NCI-H2171 (cell line): ENCODE results near the gene CYTH1.
A peak's percentile ranks its signal among the peaks of the same experiment; 100 is the strongest.

Experiments used
- DNase-seq: peaks from one replicate; lab custom pipeline; 2025; lab: John Stamatoyannopoulos, UW

CYTH1 gene

GRCh38 chr17:78715000-78715771 is 66.9 kb downstream of the CYTH1 start:
- no peak for DNase-seq

DNA sequence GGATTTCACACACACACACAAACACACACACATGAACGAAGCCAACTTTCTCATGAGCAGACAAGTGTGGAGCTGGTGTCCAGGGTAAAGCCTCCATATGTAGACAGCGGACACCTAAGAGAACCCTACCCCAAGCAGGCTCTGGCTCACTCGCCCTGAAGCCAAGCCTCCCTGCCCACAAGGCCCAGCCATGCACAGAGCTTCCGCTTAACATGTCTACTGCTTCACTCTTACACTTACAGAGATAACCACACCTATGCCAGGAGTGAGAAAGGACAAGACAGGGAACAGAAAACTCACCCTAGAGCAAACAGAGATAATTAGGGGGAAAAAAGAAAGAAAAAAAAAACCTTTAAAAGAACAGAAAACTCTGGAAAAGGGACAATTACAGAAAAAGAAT is 67.5 kb downstream of the CYTH1 start:
- DNase-seq: no peak

DNA sequence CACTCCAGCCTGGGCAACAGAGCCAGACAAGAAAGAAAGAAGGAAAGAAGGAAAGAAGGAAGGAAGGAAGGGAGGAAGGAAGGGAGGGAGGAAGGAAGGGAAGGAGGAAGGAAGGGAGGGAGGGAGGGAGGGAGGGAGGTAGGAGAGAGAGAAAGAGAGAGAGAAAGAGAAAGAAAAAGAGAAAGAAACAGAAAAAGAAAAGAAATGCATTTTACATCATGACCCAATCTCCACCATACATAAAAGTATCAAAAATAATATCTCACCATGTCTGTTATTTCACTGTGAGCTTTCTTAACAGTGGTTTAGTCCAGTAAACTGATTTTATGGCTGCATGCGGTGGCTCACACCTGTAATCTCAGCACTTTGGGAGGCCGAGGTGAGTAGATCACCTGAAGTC is 70.0 kb downstream of the CYTH1 start:
- no peak for DNase-seq

DNA sequence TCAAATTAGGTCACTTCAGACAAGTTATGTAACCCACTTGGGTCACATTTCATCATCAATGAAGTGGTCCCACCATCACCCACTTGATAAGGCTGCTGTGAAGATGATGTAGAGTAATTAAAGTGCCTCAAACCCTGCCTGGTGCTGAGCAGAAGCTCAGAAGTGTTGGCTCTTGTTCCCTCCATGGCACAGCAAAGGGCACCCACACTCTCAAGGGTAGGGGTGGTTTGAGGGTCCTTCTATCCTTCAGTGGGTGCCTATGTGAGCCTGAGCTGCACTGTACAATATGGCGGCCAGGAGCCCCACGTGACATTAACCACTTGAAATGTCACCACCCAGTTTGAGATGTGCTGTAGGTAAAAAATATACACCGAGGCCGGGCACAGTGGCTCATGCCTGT is 71.5 kb downstream of the CYTH1 start:
- no peak for DNase-seq

GRCh38 chr17:78709751-78710181 is 72.3 kb downstream of the CYTH1 start:
- DNase-seq: no peak

DNA sequence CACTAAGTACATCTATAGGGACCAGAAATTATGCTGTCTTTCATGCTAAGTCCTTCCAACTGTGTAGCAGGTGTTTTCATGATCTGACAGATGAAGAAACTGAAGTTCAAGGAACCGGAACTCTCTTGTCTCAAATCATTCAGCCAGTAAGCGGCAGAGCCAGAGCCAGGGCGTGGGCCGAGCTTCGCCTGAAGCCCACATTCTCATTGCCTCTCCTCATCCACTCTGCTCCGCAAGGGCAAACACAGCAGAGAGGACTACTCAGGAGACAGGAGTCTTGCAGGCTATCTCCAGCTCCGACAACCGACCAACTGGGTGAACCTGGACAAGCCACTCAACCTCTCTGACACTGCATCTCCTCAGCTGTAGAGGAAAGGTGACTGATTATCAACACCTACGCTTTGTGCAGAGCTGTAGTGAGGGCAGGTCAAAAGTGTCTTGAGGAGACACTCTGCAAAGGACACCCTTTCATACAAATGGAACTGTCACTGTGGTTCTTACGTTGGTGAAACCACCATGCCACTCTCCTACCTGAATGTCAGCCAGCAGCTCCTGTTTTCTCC is 72.9 kb downstream of the CYTH1 start:
- no peak for DNase-seq

DNA sequence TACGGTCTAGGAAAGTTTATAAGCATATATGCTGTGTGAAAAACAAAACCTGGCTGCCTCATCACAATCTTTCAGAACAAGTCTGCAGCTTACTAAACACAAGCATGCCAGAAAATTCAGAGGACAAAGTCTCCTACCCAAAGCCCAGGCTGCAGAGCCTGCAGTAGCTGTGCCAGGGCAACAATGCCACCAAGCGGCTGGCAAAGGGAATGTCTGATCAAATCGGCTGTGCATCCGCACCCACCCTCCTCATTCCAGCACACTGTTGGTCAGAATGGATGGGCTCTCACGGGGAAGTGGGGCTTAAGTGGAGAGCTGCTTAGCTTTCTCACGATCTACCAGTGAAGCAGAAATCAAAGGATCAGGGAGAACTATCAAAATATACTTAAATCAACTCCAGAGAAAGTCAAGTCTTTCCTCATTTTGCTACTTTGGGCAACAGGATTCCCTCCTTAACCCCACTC is 73.5 kb downstream of the CYTH1 start:
- DNase-seq: peak; percentile 53

- DNase-seq: no peak
These were observed 74.2 kb downstream of the CYTH1 start for GRCh38 chr17:78707923-78708322.

DNA sequence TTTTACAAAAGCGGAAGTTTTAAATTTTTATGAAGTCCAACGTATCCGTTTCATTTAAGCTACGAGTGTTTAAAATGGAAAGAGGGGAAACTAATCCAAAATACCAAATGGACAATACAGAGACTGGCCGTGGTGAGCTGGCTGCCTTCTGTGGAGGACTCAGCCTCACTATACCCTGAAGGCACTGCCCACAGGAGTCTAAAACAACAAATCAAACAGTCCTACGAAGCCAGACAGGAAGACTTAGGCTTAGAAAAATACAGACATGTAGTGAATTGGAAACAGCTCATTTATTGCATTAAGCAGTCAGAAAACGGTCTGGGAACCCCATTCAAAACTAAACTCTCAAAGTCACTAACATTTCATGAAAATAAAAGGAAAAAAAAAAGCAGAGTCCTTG is 75.1 kb downstream of the CYTH1 start:
- DNase-seq: no peak

DNA sequence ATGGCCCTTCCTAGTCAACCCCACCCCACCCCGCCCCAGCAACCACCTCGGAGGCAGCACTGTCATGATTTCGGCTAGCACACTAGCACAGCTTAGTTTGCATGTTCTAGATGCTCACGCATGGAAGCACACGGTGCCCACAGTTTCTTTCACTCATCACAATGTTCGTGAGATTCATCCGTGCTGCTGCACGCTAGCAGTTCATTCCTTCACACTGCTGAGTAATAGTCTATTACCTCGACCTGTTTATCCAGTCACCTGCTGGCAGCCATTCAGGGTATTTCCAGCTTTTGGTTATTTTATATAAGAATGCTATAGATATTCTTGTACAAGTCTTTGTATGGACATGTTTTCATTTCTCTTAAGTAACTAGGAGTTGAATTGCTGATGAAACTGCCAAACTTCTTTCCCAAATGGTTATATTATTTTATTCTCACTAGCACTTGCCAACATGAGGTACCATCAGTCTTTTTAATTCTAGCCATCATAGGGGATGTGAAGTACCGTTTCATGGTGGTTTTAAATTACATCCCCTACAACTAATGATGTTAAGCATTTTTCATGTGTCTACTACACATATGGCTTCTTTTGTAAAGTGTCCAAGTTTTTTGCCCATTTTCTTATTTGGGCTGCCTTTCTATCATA is 75.7 kb downstream of the CYTH1 start:
- DNase-seq: no peak

GRCh38 chr17:78705071-78705470 is 77.0 kb downstream of the CYTH1 start:
- DNase-seq: no peak

DNA sequence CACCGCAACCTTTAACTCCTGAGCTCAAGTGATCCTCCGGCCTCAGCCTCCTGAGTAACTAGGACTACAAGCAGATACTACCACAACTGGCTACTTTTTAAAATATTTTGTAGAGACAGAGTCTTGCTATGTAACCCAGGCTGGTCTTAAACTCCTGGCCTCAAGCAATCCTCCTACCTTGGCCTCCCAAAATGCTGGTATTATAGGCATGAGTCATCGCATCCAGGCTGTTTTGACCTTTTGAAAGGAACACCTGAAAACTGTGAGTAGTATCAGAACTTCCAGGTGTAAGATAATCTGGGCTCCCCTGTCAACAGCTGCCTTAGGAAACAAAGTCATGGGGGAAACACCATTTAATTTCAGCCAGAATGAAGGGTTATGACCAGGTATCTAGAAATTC is 77.5 kb downstream of the CYTH1 start:
- DNase-seq: no peak

- no peak for DNase-seq
These were observed 84.3 kb downstream of the CYTH1 start for GRCh38 chr17:78697554-78698343.

GRCh38 chr17:78697122-78697521 is 85.0 kb downstream of the CYTH1 start:
- no peak for DNase-seq

GRCh38 chr17:78696016-78696982 is 85.8 kb downstream of the CYTH1 start:
- DNase-seq: no peak

GRCh38 chr17:78694805-78695531 is 87.1 kb downstream of the CYTH1 start:
- no peak for DNase-seq

GRCh38 chr17:78693346-78694083 is 88.6 kb downstream of the CYTH1 start:
- no peak for DNase-seq

GRCh38 chr17:78692460-78693010 is 89.5 kb downstream of the CYTH1 start:
- DNase-seq: no peak

DNA sequence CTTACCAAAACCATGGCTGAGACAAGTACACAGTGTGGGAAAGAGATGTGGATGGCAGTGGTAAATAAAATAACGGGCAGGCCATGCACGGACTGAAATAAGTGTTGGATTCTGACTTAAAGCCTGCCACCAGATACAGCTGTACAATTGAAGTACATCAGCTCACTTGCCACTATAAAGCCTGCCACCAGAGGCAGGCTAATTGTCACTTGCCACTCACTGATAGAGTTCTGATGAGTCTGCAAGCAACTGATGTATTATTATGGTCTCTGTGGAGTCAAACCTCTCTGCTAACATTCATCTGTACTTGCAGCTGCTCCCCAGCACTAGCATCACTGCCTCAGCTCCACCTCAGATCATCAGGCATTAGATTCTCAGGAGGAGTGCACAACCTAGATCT is 93.0 kb downstream of the CYTH1 start:
- DNase-seq: no peak

DNA sequence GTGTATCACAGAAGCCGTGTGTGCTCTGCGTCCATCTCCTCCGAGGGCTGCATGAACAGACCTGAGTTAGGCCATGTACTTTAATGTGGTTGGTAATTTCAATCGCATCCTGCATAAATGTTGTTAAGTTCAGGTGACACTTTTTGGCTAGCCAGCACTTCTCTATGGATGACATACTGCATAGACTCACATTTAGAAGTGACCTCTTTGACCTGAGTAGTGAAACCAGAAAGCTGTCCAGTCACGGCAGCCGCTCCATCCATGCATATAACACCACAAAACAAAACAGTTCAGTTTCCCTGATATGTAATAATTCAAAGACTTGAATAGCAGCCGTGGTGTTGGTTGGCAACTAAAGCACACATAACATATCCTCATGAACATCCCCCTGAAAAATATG is 94.1 kb downstream of the CYTH1 start:
- DNase-seq: no peak
